ENCODE results near the gene SERPINB7. TPM values are rescaled to one million over a fixed set of nuclear protein-coding genes. Genes with fewer than 3 reads are reported as not detected.
"Not testable (repeated sequence)": the region's sequence is repeated elsewhere in the genome, so short reads cannot be mapped to it uniquely, and the experiment has no call there.

The SERPINB7 gene
- total RNA-seq (not detected), polyA plus RNA-seq (not detected)

GRCh38 chr18:63775166-63775730 lies at the start of gene SERPINB7:
TSS of gene SERPINB7 (plus strand) at chr18:63775418. CDS start at chr18:63782373, 6,955 bp downstream.
- Histone ChIP-seq H3K36me3 (ENCODE audit: insufficient read depth) (no peaks in the 10 kb centered on the region), H3K4me1 (ENCODE audit: insufficient read depth) (no peaks in the 10 kb centered on the region), H3K4me3 (ENCODE audit: low read depth, low read length) (no peak within 1 kb of the TSS), H3K27ac (ENCODE audit: low read depth) (no peak within 1 kb of the TSS)
- WGBS, result 77% methylated on average over 2 of the region's 2 CpGs
- DNase-seq (ENCODE audit: extremely low spot score), result no peak

- DNase-seq (ENCODE audit: extremely low spot score), result no peak
- H3K4me1 ChIP-seq (ENCODE audit: insufficient read depth), result no peaks in the 10 kb centered on the region
- no peak overlapping the region for H3K4me3 ChIP-seq (ENCODE audit: low read depth, low read length)
- no peaks in the 10 kb centered on the region for H3K36me3 ChIP-seq (ENCODE audit: insufficient read depth)
- WGBS, result 35% methylated on average over 3 of the region's 3 CpGs
- H3K27ac ChIP-seq (ENCODE audit: low read depth), result no peak overlapping the region
Observed at GRCh38 chr18:63725682-63726480, 49.3 kb upstream of the SERPINB7 start.

GRCh38 chr18:63730773-63731172 lies 44.4 kb upstream of the SERPINB7 start:
- no peaks in the 10 kb centered on the region for H3K4me1 ChIP-seq (ENCODE audit: insufficient read depth)
- WGBS, result 63% methylated on average over 5 of the region's 5 CpGs

GRCh38 chr18:63731215-63731614 lies 44.0 kb upstream of the SERPINB7 start:
- DNase-seq (ENCODE audit: extremely low spot score), result no peak
- WGBS, result 87% methylated on average over 3 of the region's 3 CpGs
- no peaks in the 10 kb centered on the region for H3K36me3 ChIP-seq (ENCODE audit: insufficient read depth)
- no peak overlapping the region for H3K4me3 ChIP-seq (ENCODE audit: low read depth, low read length)
- H3K4me1 ChIP-seq (ENCODE audit: insufficient read depth), result no peaks in the 10 kb centered on the region
- H3K27ac ChIP-seq (ENCODE audit: low read depth), result no peak overlapping the region

More at GRCh38 chr18:63730773-63731172, 44.4 kb upstream of the SERPINB7 start:
- Histone ChIP-seq H3K27ac (ENCODE audit: low read depth) (no peak overlapping the region), H3K4me3 (ENCODE audit: low read depth, low read length) (no peak overlapping the region), H3K36me3 (ENCODE audit: insufficient read depth) (no peaks in the 10 kb centered on the region)
- DNase-seq (ENCODE audit: extremely low spot score), result no peak

GRCh38 chr18:63736876-63737275 lies 38.3 kb upstream of the SERPINB7 start:
- no peaks in the 10 kb centered on the region for H3K36me3 ChIP-seq (ENCODE audit: insufficient read depth)

GRCh38 chr18:63741769-63742168 lies 33.4 kb upstream of the SERPINB7 start:
- WGBS, result 50% methylated on average over 4 of the region's 4 CpGs
- no peak for DNase-seq (ENCODE audit: extremely low spot score)
- Histone ChIP-seq H3K36me3 (ENCODE audit: insufficient read depth) (no peaks in the 10 kb centered on the region), H3K27ac (ENCODE audit: low read depth) (no peak overlapping the region), H3K4me3 (ENCODE audit: low read depth, low read length) (no peak overlapping the region), H3K4me1 (ENCODE audit: insufficient read depth) (no peaks in the 10 kb centered on the region)

More at GRCh38 chr18:63736876-63737275, 38.3 kb upstream of the SERPINB7 start:
- Histone ChIP-seq H3K4me1 (ENCODE audit: insufficient read depth) (no peaks in the 10 kb centered on the region), H3K27ac (ENCODE audit: low read depth) (no peak overlapping the region), H3K4me3 (ENCODE audit: low read depth, low read length) (no peak overlapping the region)
- DNase-seq (ENCODE audit: extremely low spot score), result no peak

- Histone ChIP-seq H3K4me3 (ENCODE audit: low read depth, low read length) (no peak overlapping the region), H3K36me3 (ENCODE audit: insufficient read depth) (no peaks in the 10 kb centered on the region), H3K4me1 (ENCODE audit: insufficient read depth) (no peaks in the 10 kb centered on the region), H3K27ac (ENCODE audit: low read depth) (no peak overlapping the region)
- WGBS, result 95% methylated on average over 2 of the region's 2 CpGs
- DNase-seq (ENCODE audit: extremely low spot score), result no peak
Observed at GRCh38 chr18:63747006-63747405, 28.2 kb upstream of the SERPINB7 start.

GRCh38 chr18:63749489-63749888 lies 25.7 kb upstream of the SERPINB7 start:
- no peak for DNase-seq (ENCODE audit: extremely low spot score)
- Histone ChIP-seq H3K36me3 (ENCODE audit: insufficient read depth) (no peaks in the 10 kb centered on the region), H3K27ac (ENCODE audit: low read depth) (no peak overlapping the region), H3K4me3 (ENCODE audit: low read depth, low read length) (no peak overlapping the region), H3K4me1 (ENCODE audit: insufficient read depth) (no peaks in the 10 kb centered on the region)
- WGBS, result 81% methylated on average over 1 of the region's 1 CpG

GRCh38 chr18:63752636-63753035 lies 22.6 kb upstream of the SERPINB7 start:
- DNase-seq (ENCODE audit: extremely low spot score), result no peak
- H3K36me3 ChIP-seq (ENCODE audit: insufficient read depth), result no peaks in the 10 kb centered on the region
- no peaks in the 10 kb centered on the region for H3K4me1 ChIP-seq (ENCODE audit: insufficient read depth)
- 82% methylated on average over 2 of the region's 2 CpGs for WGBS
- no peak overlapping the region for H3K4me3 ChIP-seq (ENCODE audit: low read depth, low read length)
- H3K27ac ChIP-seq (ENCODE audit: low read depth), result no peak overlapping the region

GRCh38 chr18:63753676-63754075 lies 21.5 kb upstream of the SERPINB7 start:
- H3K4me1 ChIP-seq (ENCODE audit: insufficient read depth), result no peaks in the 10 kb centered on the region
- H3K36me3 ChIP-seq (ENCODE audit: insufficient read depth), result no peaks in the 10 kb centered on the region
- DNase-seq (ENCODE audit: extremely low spot score), result no peak
- H3K4me3 ChIP-seq (ENCODE audit: low read depth, low read length), result no peak overlapping the region
- no peak overlapping the region for H3K27ac ChIP-seq (ENCODE audit: low read depth)

GRCh38 chr18:63757541-63757940 lies 17.7 kb upstream of the SERPINB7 start:
- Histone ChIP-seq H3K4me3 (ENCODE audit: low read depth, low read length) (no peak overlapping the region), H3K27ac (ENCODE audit: low read depth) (no peak overlapping the region), H3K36me3 (ENCODE audit: insufficient read depth) (no peaks in the 10 kb centered on the region), H3K4me1 (ENCODE audit: insufficient read depth) (no peaks in the 10 kb centered on the region)
- DNase-seq (ENCODE audit: extremely low spot score), result no peak

- H3K4me3 ChIP-seq (ENCODE audit: low read depth, low read length), result no peak overlapping the region
- H3K4me1 ChIP-seq (ENCODE audit: insufficient read depth), result no peaks in the 10 kb centered on the region
- H3K36me3 ChIP-seq (ENCODE audit: insufficient read depth), result no peaks in the 10 kb centered on the region
- 70% methylated on average over 3 of the region's 3 CpGs for WGBS
- DNase-seq (ENCODE audit: extremely low spot score), result no peak
- H3K27ac ChIP-seq (ENCODE audit: low read depth), result no peak overlapping the region
Observed at GRCh38 chr18:63758615-63759240, 16.5 kb upstream of the SERPINB7 start.

- H3K4me1 ChIP-seq (ENCODE audit: insufficient read depth); H3K4me3 ChIP-seq (ENCODE audit: low read depth, low read length); DNase-seq (ENCODE audit: extremely low spot score); H3K36me3 ChIP-seq (ENCODE audit: insufficient read depth); H3K27ac ChIP-seq (ENCODE audit: low read depth): not testable (repeated sequence)
- WGBS, result 99% methylated on average over 2 of the region's 2 CpGs
Observed at GRCh38 chr18:63759786-63760185, 15.4 kb upstream of the SERPINB7 start.

GRCh38 chr18:63762518-63762917 lies 12.7 kb upstream of the SERPINB7 start:
- 81% methylated on average over 1 of the region's 1 CpG for WGBS
- Histone ChIP-seq H3K4me3 (ENCODE audit: low read depth, low read length) (no peak overlapping the region), H3K4me1 (ENCODE audit: insufficient read depth) (no peaks in the 10 kb centered on the region), H3K27ac (ENCODE audit: low read depth) (no peak overlapping the region), H3K36me3 (ENCODE audit: insufficient read depth) (no peaks in the 10 kb centered on the region)
- no peak for DNase-seq (ENCODE audit: extremely low spot score)

Measured in urinary bladder (tissue), 4 donors.